Activated CD4-positive, CD25-positive, alpha-beta regulatory T cell treated with anti-CD3 and anti-CD28 coated beads, Interleukin-2, amount 50 U/mL, for 24 hours (primary cell): ENCODE data around the gene RNPS1.
A peak's percentile ranks its signal among the peaks of the same experiment; 100 is the strongest.

Experiments
- ATAC-seq, 2 donors: fragments of 150-1000 bp; cut with Tn5 transposase; one replicate each; pipeline ENCODE4 v1.10.0; 2021; ENCODE audit warnings: mild to moderate bottlenecking in 1 of 2, moderate library complexity in 1 of 2

Gene RNPS1, protein sequence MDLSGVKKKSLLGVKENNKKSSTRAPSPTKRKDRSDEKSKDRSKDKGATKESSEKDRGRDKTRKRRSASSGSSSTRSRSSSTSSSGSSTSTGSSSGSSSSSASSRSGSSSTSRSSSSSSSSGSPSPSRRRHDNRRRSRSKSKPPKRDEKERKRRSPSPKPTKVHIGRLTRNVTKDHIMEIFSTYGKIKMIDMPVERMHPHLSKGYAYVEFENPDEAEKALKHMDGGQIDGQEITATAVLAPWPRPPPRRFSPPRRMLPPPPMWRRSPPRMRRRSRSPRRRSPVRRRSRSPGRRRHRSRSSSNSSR

DNA sequence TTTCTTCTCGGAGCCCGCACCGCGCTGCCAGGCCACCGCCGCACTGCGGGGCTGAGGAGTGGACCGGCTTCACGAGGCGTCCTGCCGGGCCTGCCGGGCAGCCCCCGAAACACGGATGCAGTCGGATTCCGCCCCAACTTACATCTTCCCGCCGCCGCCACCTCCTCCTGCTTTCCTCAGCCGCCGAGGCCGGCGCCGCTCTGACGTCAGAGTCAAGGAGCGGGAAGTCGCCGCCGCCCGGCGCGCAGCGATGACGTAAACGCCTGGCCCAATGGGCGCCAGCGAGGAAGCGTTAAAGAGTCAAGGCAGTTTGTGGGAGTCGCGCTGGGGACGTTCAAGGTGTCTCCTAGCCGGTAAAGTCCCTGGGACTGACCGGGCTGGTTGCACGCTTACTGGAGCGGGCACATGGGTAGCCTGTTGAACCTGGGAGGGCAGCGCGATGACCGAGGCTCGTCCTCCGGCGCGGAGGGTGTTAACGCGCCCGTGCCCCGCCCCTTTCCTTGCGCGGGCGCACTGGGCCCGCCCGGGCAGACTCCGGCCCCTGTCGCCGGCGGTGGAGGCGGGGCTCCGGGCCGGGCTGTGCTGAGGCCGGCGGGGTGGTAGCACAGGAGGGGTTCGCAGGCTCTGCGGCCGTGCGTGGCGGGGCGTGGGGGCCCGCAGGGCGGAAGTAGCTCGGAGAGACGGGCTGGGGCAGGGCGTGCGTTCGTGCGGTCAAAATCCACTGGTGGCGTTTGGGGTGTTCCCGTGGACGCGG lies at the start of gene RNPS1:
RNPS1 (minus strand) TSS at position 214 of the 754 bp plus-strand sequence. CDS start 3,483 bp downstream, outside the sequence.
- ATAC-seq = peak; percentile 85 to 91

DNA sequence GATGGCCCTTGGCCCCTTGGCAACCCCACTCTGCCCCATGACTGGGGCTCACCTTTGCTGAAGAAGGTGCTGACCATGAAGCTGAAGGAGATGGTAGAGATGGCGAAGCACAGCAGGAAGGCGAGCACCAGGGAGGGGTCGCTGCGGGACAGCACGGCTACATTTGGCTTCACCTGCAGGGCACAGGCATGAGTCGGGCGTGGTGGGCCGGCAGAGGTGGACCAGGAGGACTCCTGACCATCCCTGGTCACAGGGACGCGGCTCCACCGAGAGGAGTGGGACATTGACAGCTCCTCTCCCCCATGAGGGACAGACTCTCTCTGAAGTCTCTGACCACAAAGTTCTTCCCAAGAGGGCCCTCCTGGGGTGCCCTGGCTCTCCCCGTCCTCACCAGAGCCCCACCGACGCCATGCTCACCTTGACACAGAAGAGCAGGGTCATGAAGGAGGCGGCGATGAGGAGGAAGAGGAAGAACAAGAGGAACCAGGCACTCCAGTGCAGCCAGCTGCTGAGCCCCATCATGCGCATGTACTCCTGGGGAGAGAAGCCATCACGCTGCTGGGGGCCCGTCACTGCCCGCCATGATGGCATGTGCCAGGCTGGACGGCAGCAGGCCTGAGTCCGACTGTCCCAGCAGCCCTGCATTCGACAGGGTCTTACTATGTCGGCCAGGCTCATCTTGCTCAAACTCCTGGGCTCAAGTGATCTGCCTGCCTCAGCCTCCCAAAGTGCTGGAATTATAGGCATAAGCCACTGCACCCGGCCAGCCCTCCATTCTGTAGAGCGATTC lies 49.5 kb upstream of the RNPS1 start:
- ATAC-seq = no peak

DNA sequence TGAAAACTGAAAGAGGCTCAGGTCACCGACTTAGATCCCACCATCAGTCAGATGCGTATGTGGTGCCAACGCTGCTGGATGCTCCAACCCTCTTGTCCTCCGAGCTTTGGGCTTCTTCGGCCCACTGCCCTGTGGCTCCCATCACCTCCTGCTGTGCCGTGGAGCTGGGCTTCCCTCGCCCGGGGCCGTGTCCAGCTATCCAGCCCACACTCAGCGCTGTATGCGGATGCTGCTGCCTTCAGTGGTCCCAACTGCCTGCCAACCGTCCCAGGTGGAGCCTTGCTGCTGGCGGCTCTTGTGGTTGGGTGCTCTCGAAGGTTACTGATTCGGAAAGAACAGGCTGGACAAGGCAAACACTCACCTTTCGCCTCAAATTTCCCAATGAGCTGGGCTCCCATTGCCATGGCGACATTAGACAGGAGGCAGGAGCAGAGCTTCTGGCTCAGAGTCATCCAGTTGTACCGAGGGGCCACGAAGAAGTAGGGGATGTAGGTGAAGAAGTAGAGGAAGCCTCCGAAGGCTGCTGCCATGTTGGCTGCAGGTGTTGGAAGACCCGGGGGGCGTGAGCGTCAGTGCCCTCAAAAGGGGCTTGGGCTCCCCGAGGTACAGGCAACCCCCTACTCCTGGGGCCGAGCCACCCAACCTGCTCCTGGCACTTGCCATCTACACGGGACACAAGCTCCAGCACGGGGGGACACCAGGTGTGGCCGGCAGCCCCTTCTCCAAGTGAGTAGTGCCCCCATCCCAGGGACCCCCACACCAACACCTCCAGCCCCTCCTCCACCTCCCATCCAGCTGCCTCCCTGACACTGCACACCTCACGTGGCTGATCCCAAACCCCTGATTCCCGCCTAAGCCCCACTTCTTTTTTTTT lies 40.4 kb upstream of the RNPS1 start:
- no peak for ATAC-seq

DNA sequence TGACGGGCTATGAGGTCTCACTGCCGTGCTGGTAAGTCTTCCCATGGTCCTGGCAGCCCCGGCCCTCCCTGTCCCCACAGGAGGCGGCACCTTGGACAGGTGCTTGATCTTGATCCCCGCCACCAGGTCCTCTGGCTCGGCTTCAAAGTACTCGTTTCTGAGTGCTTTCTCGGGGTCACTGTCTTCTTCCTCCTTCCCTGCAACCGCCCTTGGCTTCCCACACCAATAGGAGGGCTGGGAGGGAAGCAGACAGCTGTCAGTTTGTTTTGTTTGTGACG lies 31.9 kb upstream of the RNPS1 start:
- ATAC-seq = no peak

DNA sequence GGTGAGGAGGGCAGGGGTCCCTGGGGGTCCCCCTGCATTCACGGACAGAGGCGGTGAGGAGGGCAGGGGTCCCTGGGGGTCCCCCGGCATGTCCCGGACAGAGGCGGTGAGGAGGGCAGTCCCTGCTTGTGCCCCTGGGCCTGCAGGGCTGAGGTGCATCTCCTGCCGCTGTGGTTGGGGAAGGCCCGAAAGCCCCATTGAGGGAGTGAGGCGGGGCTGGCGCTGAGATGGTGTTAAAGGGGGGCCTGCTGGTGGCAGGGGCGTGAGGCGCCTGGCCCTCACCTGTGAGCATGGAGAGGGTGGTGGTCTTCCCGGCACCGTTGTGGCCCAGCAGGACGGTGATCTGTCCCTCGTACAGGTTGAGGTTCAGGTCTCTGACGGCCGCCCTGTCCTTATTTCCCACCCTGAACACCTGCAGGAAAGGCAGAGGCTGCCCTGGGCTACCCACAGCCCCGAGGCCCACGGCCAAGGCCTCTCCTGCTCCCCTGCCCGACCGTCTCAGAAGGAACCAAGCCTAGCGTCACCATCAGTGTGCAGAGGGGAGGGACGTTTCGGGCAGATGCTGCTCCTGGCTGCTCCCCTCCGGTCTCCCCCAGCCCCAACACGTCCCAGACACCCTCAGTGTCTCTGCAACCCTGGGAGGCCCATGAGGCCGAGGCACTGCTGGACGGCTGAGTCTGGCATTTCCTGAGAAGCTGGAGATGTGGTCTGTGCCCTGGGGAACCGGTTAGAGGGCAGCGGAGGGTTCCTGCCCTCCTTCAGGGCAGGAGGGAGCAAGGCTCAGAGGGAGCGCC lies 31.4 kb upstream of the RNPS1 start:
- no peak for ATAC-seq

DNA sequence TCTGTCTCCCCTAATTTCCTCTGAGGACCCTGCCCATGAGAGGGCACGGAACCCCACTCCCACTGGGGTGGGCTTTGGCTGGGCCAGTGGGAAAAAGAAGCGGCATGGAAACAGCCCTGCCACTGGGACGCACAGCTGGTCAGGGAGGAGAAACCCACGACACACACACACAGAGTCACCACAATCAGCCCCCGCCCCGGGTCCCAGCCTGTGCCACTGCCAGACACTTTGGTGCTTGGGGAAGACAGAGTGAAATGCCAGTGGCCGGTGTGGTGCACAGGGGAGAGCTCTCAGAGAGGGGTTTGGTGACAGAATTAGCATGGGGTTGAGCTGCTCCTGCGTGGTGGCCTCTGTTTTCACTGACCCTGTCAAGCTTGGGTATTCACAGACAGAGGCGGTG lies 30.7 kb upstream of the RNPS1 start:
- ATAC-seq = no peak

DNA sequence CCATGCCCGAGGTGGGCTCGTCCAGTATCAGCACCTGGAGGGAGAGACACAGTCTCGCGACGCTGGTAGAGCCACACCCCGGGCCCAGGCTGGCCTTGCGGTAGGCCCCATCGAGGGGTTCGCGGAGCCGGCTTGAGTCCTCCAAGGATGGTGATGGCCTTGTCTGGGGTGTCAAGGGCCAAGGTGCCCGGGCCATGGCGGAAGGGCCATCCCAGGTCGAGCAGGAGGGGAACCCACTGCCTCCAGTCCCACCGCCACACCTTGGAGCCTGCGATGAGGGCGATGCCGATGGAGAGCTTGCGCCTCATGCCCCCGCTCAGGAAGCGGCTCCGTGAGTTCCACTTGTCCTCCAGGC lies 29.6 kb upstream of the RNPS1 start:
- ATAC-seq = no peak

DNA sequence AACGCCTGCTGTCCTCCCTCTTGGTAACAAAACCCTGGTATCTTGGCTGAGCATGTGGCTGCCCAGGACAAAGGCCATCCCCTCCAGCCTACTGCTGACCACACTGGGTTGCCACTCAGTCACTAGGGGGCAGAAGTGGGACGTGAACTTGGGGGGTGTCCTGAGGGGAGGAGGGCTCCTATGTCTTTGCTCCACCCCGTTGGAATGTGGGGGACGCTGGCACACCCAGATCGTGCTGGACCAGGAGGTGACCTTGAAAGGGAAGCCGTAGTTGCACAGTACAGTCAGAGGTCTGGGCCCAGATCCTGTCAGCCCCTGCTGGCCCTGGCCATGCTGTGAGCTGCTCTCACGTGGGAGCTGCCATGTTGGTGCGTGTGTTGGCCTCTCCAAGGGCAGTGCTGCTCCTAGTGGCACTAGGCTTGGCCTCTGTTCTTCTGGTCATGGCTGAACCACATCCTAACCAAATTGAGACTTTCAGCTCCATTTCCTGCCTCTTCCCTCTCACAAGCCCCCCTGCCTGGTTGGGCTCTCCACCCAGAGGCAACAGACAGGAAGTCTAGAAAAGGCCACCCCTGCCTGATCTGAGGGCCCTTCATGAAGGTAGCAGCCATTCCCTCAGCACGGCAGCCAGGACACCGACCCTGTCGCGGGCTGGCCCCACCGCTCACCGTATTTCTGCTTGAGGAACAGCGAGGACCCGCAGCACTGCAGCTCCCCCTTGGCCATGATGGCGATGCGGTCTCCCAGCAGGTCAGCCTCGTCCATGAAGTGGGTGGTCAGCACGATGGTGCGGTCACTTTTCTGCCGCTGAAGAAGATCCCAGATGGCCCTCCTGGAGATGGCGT lies 29.0 kb upstream of the RNPS1 start:
- ATAC-seq = no peak

DNA sequence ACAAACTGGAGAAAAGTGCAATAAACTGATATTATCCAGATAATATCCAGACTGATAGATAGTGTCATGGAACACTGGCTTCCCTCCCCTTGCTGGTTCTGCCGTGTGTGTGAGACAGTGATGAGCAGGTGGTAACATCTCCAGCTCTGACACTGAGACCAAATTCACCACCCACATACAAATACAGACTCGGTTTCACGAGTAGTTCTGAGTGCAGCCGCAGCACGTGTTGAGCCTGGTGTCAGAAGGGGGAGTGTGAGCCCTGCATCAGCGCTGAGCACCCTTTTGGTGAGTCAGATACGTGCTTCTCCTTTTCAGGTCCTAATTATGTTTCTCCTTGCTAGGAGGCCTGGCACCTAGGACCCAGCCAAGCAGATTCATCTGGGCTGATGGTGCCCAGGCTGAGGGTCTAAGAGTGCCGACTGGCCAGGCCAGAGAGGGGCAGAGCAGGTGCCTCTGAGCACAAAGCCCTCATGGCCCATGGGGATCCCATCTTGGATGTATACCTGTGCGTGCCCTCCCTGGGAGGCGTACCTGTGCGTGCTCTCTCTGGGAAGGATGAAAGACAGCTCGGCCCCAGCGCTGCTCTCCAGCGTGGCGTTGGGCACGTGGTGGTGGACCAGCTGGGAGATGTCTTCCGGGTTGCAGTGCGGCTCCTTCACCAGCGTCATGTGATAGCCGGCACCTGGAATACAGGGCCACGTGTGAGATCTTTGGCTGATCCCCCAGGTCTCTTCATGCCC lies 27.3 kb upstream of the RNPS1 start:
- peak in 1 of 2 donors; percentile 20 for ATAC-seq

DNA sequence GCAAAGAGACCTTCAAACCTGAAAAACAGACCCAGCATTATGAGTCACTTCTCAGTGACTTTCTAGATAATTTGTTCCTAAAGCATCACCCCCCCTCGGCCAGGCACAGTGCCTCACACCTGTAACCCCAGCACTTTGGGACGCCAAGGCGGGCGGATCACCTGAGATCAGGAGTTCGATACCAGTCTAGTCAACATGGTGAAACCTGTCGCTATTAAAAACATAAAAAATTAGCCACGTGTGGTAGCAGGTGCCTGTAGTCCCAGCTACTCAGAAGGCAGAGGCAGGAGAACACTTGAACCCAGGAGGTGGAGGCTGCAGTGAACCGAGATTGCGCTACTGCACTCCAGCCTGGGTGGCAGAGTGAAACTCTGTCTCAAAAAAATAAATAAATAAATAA lies 24.3 kb upstream of the RNPS1 start:
- ATAC-seq = no peak

DNA sequence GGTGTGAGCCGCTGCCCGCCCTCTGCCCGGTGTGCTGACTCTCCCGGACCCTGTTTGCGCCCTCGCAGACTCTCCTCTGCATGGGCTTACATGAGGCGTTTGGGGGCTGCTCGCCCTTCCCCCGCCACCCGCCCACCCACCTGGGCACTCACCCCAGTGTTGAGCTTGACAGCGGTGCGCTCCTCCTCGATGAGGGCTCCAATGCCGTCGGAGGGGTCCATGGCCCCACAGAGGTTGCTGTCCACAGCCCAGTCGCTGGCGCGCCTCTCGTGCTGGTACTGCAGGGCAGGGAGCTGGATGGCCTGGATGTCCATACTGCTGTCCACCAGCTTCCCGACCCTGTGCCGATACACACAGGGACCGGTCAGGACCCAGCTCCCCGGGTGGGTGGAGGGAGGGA lies 21.4 kb upstream of the RNPS1 start:
- no peak for ATAC-seq

DNA sequence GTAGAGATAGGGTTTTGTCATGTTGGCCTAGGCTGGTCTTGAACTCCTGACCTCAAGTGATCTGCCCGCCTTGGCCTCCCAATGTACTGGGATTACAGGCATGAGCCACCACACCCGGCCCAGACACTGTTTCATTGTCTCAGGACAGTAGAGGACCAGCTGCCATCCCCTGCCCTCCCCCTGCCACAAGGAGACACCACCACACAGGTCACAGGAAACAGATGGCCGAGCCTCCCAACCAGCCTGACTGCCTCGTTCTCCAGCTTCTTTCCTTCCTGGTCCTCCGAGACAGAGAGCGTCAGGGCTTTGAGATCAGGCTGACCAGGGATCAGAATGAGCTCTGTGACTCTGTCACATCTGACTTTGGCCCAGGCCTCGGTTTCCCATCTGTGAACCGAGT lies 20.8 kb upstream of the RNPS1 start:
- ATAC-seq = no peak

DNA sequence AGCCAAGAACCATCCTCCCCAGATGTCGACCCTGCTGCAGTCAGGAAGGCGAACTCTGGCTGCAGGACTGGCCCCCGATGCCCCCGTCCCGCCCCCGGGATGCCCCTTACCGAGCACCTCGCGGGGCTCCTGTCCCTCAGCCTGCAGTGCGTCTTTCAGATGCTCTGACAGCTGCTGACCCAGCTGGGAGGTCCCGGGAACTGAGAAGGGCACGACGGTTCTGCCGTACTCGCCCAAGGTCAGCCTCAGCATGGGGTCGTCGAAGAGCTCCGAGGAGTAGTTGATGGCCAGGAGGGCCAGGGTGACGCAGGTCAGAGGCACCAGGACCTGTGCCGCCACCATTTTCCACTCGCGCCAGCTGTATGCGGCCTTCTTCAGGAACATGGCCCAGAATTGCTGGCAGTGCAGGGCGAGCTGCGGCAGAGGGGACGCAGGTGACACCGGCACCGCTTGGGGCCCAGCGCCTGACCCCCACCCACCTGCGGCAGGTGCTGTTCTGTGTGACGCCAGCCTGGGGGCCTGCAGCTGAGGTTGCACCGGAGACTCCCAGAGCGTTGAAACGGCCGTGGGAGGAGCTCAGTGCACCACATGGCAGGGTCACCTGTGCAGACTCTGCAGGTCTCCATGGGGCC lies 20.1 kb upstream of the RNPS1 start:
- ATAC-seq = no peak

DNA sequence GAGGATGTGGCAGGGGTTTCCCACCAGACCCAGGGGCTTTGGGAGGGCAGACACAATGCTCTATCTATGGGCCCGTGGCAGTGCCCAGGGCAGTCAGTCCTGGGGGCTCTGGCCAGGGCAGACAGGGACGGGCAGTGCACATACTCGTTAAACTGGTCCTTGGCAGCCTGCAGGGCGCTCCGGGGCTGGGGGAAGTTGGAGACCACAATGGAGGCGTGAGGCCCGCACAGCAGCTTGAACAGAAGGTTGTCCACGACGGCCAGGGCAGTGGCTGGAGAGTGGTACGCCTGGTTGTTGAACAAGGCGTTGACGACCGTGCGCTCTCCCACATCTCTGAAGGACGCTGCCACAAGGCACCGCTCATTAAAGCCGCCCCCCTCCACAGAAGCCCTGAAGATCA lies 18.6 kb upstream of the RNPS1 start:
- ATAC-seq = no peak

DNA sequence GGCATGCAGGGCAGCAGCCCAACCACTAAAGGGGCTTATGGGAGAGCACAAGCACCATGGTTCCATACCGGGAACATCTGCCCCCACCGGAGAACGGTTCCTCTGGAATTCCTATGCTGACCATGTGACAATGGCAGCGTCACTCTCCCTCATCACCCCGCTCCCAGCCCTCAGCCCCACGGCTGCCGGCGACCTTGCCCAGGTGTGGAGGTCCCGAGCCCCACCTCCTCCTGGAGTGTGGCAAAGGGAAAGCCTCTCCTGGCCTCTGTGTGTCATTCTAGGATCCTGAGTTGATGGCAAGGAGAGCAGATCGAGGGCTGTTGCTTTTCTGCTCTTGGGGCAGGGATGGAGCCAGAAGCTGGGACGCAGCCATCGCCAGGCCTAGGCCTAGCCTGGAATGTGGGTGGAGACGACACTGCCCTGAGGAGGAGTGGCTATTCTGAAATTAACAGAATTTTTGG lies 17.8 kb upstream of the RNPS1 start:
- ATAC-seq = no peak

DNA sequence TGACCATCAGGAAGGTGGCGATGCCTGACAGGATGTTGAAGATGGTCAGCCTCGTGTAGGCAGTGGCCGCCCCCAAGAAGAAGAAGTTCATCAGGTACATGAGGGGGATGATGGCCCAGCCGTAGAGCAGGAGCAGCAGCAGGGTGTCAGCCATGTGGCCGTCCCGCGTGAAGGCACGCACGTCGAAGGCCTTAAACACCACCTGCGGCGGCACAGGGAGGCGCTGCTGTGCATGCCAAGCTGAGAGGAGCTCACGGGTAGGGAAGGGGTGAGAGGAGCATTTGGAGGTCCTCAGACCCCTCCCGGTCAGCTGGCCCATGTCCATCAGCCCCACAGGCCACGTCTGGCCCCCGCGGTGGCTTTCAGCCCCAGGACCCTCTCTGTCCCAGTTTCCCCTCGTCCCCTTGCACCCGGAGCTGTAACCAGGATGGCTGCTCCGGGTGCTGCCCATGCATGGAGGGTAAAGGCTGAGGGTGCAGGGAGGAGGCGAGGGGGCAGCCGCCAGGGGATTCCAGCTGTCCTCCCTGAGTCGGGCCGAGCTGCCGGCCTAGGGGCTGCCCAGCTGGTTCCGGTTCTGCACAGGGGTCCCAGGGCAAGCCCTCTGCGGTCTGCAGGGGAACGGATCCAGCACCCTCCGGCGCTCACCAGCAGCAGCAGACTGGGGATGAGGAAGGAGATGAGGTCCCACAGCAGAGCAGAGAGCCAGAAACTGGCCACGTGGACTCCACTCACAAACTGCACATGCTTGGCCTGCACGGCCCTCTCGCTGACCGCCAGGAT lies 17.1 kb upstream of the RNPS1 start:
- no peak for ATAC-seq

DNA sequence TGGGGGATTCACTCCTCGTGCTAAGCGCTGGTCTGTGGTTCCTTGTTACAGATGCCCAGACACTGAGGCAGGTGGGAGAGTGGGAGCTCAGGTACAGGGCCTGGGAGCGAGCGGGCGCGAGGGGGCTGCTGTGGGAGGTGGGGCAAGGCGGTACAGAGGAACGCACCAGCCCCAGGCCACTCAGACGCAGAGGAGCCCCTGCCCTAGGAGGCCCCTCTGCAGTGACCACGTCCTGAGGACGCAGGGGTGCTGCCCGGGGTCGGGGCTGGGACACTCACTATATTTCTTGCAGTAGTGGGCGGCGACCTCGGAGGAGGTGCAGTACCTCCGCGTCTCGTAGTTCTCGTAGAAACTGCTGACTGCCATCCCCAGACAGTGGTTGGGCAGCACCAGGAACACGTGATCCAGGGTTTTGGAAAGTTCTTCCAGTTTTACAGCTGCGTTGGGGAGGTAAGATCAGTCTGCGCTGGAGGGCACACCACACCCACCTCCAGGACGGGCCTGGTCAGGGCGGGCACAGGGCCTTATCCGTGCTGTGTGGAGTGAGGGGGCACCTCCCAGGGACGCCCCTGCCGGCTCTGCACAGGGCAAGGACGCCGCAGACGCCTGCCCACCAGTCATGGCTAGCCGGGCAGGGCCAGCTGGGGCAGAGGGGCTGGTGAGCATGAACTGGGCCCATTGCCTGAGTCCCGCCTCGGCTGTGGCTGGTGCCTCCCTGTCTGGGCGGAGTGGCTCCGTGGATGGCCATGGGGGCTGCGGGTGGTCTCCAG lies 16.3 kb upstream of the RNPS1 start:
- ATAC-seq = no peak
